ENCODE measurements around the gene ZCCHC24.
A peak's percentile ranks its signal among the peaks of the same experiment; 100 is the strongest.

Gene ZCCHC24

DNA sequence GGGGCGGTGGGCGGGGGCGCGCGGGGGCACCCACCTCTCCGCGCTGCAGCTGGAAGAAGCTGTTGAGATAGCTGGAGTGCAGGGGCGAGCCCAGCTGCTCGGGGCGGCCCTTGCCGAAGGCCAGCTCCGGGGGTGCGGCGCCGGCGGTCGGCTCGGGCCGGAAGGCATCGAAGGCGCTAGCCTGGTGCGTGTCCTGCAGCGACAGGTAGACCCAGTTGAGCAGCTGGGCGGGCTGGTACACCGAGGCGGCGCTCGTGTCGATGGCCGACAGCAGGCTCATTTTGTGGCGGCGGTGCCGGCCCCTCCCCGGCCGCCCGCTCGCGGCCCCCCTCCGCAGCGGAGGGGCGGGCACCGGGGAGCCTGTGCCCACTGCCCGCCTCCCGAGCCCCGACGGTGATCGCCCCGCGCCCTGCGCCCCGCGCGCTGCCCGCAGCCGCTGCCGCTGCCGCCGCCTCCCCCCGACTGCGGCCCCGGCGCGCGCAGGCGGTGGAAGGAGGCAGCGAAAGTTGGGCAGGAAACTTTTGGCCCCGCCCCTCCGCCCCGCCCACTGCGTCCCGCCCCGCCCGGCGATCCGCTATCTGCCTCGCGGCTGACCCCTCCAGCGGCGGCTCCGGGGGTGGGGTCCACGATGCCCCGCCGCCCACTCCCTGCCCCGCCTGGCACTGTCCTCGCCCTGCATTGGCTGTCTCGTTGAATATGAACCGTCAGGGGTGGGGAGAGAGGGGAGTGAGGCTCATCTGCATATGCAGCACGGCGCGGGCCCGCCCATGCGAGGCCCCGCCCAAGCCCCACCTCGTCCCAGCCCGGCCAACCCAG lies at the start of gene ZCCHC24:
Gene ZCCHC24, minus strand, starts transcription at position 464 of the 816 bp plus-strand sequence. Its CDS starts 184 bp downstream, at position 280.
- peak; percentile 88 for DNase-seq (ENCODE audit: low read depth)

DNA sequence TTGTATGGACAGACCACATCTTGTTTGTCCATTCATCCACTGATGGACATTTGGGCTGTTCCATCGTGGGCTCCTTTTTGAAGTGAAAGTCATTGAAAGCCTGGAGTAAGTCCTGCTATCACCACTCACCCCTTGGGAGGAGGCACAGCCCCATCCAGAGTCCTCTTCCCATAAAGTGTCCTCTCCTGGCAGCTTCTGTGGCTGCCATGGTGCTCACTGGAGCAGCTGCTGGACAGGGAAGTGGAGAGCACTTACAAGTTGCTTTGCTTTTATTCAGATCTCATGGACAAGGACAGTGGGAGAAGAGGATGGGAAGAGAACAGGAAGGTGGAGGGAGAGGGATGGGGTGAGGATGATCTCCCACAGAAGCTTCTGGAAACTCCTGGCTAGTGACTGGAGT lies 48.4 kb upstream of the ZCCHC24 start:
- DNase-seq (ENCODE audit: low read depth), result no peak

DNA sequence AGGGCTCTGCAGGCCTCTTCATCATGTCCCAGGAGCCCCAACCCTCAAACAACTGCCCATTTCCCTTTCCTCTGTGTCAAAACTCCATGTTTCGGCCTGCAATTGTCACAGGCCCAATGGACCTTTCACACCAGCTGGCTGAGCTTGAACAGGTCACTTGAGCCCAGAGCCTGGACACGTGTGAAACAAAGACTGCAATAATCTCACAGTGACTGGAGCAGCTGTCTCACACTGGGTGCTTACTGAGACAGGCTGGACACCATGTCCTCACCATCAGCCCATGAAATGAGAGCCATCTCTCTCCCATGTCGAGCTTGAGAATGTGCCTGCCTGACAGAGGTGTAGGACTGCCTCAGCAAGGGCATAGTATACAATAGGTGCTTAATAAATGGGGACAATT lies 47.4 kb upstream of the ZCCHC24 start:
- no peak for DNase-seq (ENCODE audit: low read depth)

DNA sequence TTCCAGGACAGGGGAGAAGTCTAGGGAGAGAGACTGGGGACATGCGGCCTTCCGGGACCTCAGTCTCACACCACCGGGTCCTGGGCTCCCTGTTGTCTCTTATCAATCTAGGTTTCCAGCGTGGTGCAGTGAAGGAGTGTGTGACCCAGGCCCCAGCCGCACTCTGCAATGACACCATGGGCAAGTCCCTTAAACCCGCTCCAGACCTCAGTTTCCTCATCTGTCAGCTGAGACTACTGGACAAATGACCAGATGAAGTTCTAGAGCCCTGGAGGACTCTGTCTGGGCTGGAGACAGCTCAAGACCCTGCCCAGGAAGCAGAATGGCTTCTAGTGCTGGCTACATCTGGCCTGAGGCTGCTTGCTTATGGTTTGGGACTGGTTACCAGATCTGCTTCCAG lies 46.8 kb upstream of the ZCCHC24 start:
- no peak for DNase-seq (ENCODE audit: low read depth)

DNA sequence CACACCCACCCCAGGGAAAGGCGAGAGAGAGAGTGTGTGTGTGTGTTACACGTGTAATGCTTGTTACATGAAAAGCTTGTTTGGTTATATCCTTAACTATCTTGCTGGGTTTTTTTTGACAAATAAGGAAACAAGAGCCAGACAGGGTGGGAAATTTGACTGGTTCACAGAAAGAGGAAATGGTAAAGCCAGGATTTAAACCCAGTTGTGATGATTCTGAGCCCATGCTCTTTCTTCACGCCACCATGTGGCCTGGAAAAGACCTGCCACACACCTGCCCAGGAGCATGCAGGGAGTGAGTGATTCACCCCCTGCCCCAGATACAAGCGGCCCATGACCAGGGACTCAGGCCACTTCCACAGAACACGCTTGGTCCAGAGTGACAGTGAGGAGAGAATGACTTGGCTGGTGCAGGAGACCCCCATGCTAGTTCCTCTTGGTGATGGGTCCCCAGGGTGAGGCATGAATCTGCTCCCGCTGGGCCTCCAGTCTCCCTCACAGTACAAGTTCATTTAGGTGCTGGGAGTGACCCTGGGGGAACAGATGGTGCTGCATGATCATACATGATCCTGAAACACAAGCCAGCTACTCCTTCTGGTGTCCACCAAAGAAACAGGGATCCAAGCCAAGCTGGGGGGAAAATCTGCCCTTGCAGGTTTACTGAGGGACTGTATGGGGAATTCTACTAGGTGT lies 45.9 kb upstream of the ZCCHC24 start:
- DNase-seq (ENCODE audit: low read depth), result no peak

DNA sequence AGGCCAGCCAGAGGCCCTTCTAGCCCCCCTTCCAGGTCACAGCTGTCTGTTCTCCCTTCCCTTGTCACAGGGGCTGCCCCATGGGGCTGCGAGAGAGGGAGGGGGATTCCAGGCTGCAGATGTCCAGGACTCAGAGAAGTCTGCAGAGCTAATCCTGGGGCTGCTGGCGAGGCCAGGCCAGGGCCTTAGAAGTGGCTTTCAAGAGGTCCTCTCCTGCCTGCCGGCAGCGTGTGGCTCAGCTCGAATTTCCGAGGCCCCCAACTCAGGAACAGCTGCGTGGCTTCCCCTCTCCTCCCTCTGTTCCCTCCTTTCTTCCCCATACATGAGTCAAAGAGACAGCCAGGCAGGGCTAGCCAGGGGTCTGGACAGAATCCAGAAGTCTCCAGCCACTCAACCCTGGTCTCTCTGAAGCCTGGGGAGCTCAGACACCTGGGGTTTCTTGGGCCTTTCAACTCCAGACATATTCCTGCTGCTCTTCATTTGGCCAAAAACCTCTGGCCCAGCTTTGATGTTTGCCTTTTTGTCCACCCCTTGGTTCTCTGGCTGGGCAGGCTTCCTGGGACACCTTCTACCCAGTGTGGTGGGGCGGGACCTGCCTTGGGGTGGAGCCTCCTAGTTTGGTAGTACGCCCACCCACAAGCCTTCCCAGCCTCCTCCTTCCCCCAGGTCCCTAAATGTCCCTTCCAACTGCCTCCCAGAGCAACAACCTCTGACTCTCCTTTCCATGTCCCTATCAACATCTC lies 45.1 kb upstream of the ZCCHC24 start:
- DNase-seq (ENCODE audit: low read depth), result no peak

DNA sequence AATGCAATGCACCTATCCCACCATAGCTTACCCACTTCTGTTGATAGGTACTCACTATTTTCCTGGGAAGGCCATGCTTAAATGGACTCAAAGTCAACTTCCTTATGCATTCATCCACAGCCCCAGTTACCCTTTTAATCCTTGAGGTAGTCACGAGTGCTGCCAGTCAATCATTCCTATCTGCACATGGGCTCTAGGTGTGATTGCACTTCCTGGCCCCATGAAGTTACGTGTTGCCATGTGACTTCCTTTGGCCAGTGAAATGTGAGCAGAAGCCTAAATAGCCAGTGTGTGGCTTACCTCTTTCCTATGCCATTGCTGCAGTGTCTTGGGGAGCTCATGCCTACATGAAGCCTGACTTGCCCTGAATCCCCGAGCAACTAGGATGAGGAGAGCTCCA lies 43.4 kb upstream of the ZCCHC24 start:
- DNase-seq (ENCODE audit: low read depth), result no peak

DNA sequence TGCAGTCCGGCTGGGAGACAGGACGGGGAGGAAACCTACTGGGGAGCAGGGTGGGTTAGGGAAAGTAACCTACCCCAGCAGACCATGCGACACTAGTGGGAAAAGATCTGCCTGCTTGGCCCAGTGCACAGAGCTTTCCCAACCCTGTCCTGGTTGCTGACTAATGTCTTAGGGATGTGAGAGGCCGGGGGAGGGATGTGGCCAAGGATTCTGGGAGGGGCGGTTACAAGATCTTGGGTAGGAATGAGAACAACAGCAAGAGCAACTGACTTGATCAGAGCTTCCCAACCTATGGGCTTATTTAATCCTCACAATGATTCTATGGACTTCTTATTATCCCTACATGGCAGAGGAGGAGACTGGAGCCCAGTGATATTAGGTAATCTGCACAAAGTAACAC lies 42.9 kb upstream of the ZCCHC24 start:
- DNase-seq (ENCODE audit: low read depth), result no peak

DNA sequence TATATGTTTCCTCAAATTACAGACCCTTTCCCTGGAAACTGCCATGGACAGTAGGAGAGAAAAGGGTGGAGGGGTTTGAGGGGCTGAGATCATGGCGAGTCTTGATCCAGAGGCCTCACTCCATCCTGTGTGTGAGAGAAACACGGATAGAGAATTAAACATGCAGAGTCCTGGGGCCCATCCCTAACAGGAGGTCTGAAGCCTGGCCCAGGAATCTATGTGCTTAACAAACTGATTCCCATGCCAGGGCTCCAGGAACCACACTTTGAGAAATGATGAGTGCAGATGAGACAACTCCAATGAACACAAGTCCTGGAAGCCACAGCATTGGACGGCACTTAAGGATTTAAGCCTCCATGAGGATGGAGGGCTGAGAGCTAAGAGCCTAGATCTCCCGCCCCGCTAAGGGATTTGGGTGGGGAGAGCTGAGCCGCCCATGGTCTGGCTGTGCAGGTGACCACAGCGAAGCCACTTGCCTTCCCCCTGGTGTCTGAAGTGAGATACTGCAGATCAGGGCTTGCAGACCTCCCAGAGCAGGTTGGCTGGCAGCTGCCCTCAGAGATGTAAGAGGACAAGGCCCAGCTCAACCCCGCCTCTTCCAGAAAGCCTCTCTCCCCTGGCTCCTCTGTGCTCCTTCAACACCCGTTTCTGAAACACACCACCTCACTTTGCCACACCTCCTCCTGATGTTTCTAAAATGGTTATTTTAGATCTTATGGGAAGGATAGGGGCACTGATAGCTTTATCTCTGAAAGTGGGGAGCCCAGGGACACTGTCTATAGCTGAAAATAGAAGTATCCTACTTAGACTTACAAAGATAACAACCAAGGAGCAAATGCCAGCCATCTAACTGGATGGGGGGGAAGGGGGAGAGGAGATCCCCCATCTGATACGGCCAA lies 42.1 kb upstream of the ZCCHC24 start:
- peak; percentile 21 for DNase-seq (ENCODE audit: low read depth)

DNA sequence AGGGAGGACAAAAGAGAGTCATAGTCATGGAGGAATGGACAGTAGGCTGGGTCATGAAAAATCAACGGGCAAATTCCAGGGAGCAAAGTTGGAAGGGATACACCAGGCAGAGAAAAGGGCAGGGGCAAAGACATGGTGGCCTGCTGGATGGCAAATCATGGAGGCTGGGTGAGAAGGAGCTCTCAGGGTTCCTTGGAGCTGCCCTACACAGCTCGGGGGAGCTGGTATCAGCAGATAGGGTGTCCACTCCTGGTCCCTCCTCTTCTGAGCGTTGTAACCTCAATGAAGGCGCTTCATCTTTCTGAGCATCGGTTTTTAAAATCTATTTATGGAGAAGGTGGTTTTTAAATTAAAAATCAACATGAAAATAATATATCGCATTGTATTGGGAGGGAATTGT lies 39.1 kb upstream of the ZCCHC24 start:
- DNase-seq (ENCODE audit: low read depth), result no peak

DNA sequence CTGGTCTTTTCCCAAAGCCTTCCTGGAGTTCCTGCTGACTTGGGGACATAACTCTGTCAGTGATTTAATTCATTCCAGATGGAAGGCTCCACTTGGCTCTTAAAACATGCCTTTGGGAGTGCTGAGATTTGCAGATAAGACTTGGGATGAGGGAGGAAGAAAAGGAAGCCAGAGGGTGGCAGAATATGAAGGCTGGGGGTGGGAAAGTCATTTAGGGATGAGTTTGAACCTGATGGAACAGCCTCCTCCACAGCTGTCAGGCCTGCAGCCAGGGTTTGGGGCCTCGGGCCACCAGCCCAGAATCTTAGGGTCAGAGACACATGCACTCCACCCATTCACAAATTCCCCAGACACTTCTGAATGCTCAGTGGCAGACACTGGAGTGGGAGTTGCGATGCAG lies 38.5 kb upstream of the ZCCHC24 start:
- DNase-seq (ENCODE audit: low read depth), result no peak

DNA sequence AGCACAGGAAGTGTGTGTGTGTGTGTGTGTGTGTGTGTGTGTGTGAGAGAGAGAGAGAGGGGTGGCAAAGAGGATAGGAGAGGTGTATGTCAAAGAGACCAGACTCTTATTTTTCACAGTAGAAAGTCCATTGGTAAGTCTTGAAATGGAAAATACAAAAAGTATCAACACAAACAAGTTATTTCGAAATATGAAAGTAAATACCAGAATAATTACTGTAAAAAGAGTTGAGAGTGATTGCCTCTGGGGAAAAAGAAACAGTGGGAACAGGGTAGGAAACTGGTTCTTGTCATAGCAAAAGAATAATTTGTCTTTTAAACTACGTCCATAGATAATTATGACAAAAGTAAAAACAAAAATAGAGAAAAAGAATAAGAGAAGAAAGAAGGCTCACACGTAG lies 37.9 kb upstream of the ZCCHC24 start:
- no peak for DNase-seq (ENCODE audit: low read depth)

DNA sequence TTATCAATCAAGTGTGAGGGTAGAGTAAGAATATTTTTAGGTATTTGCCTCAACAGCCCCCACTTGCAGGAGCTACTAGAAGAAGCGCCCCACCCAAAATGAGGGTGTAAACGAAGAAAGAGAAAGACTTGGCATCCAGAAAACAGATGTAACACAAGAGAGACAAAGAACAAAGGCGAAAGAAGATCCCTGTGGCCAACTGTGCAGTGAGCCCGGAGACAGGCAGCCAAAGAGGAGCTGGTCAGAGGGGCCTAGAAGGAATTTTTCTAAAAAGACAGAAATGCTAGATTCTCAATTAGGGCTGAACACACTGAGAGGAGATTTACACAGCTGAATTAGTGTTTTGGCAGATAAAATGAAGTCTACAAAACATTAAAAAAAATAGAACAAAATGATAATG lies 37.3 kb upstream of the ZCCHC24 start:
- DNase-seq (ENCODE audit: low read depth), result no peak

DNA sequence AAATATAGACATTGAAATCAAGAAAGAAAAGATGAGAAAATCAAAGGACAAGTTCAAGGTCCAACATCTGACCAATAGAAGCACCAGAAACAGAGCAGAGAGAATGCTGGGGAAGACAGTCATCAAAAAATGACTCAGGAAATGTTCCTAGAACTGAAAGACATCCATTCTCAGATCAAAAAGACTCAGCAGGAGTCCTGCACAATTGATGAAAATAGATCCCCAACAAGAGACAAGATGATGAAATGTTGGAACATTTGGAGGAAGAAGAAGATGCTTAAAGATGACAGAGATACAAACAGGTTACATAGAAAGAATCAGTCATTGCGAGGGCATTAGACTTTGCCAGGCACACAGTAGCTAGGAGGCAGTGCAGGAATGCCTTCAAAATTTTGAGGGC lies 36.9 kb upstream of the ZCCHC24 start:
- no peak for DNase-seq (ENCODE audit: low read depth)

DNA sequence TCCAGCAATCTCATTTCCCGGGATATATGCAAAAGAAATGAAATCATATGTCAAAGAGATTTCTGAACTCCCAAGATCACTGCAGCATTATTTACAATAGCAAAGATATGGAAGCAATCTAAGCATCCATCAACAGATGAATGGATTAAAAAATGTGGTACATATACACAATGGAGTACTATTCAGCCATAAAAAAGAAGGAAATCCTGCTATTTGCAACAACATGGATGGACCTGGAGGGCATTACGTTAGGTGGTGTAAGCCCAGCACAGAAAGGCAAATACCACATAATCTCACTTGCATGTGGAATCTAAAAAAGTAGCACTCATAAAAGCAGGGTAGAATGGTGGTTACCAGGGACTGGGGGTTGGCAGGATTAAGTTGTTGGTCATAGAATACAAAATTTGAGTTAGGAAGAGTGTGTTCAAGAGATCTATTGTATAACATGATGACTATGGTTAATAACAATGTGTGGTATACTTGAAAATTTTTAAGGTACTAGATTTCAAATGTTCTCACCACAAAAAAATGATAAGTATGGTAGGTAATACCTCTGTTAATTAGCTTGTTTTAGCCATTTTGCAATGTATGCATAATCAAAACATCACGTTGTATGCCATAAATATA lies 34.0 kb upstream of the ZCCHC24 start:
- no peak for DNase-seq (ENCODE audit: low read depth)

DNA sequence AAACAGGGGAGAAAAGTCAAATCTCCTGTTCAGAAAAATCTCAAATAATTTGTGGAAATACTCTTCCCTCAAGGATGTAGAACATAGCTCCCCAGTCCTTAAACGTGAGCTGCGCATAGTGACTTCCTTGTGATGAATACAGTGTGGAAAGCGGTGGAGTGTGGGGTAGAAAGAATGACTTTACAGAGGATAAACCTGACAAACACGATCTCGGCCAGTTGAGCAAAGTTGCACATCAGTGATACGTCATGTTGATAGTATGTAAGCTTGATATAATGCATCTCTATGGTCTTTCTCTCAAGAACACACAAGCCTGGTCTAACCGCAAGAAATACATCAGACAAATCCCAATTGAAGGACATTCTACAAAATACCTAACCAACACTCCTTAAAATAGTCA lies 32.0 kb upstream of the ZCCHC24 start:
- DNase-seq (ENCODE audit: low read depth), result no peak

DNA sequence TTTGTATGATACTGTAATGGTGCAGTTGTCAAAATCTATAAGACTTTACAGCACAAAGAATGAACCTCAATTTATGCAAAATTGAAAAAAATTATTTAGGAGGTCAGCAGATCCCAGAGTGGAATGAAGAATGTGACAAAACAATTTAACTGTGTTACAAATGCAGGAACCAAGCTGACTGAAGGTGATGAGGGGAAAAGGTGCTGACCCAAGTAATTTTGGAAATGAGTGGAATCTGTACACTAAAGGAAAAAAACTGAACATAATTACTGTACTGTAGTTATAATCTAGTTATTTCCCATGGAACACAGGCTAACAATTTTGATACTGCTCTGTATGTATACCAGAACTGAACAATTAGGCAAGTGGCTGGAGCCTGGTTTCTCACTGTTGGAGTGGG lies 31.2 kb upstream of the ZCCHC24 start:
- DNase-seq (ENCODE audit: low read depth), result no peak

DNA sequence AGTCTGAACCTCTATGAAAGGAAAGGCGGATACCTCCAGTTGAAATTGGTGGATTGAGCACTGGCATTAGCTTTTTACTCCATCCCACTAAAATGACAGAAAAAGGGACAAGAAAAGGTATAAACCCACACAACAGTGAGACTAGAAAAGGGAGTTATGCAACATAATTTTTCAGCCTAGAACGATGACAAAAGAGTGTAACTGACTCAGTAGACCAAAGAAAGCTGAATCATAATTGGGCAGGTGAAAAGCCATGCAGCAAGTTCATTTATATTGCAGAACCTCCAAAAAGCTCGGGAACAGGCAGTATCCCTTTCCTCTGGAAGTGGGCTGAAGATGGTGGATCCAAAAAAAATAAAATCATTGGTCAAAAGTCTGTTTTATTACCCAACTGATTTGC lies 30.5 kb upstream of the ZCCHC24 start:
- no peak for DNase-seq (ENCODE audit: low read depth)

DNA sequence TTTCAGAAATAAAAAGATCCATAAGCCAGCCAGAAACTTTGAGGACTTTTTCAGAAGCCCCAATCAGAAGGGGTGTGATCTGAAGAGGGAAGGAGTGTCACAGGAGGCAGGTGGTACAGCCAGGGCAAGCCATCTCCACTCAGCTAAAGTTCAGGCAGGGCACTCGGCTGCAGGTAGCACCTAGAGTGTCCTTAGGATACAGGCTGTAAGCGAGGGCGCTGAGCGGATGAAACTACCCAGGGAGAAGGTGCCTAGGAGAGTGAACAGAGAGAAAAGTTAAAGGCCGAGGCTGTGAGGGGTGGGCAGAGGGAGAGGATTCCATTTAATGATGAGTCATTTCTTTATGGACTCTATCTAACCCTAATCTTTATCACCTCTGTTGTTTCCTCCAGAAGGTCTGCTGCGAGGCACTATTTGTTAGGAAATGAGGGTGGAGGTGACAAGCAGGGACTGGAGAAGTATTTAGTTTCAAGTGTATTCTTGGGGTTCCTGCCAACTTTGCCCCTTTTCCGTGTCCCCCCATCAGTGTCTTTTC lies 29.8 kb upstream of the ZCCHC24 start:
- DNase-seq (ENCODE audit: low read depth), result no peak

DNA sequence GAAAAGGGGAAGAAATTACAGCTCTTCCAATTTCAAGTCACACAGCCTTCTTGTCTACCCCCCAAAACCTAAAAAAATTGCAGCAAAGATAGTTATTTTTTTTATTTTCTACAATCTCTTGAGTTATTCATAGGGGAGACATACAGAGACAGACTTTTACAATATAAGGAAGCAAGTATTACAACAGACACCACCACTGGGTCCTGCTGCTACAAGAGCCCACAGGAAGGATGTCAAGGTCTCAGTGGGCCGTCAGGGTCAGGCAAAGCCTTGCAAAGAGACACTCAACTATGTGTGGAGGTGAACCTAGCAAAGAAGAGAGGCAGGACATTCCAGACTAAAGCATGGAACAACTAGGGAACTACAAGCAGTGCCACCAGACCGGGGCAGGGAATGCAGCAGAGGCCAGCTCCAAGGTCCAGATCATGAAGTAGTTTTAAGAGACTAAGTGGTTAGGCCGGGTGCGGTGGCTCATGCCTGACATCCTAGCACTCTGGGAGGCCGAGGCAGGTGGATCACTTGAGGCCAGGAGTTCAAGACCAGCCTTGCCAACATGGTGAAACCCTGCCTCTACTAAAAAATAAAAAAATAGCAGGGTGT lies 28.2 kb upstream of the ZCCHC24 start:
- DNase-seq (ENCODE audit: low read depth), result no peak

DNA sequence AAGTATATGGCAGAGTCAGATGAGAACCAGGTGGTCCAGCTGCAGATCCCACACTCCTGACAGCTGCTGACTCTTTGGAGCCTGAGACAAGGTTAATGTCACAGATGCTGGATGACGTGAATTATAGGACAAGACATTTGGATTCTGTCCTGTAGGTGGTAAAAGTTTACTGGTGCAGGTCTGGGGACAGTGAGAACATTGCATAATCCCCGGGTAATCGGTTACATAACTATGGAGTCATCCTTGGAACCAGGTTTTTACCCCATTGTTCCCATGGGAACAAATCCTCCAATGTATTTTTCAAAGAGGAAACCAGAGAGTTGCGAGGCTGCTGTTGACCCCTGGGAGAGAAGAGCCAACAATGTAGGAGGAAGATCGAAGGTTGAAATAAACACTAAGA lies 27.5 kb upstream of the ZCCHC24 start:
- no peak for DNase-seq (ENCODE audit: low read depth)

Measured in CMK (cell line).